Measurements from ENCODE around the gene PACS2.

DNA sequence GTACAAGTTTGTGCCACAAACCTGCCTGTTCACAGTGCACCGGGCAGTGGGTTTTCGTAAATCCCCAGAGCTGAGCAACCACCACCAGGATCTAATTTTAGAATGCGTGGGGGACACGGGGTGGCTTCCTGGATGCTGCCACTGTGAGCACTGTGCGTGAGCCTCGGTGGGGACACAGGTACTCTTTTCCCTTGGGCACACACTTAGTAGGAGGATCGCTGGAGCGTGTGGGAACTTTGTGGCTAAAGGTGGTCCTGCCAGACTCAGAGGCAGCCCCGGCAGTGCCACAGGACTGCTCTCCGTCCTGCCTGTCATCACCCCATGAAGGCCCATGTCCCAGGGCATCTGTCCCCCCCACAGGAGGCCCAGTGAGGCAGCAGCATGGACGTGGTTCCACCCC lies 45.1 kb upstream of the PACS2 start:
- TF ChIP-seq, protein P1, sequence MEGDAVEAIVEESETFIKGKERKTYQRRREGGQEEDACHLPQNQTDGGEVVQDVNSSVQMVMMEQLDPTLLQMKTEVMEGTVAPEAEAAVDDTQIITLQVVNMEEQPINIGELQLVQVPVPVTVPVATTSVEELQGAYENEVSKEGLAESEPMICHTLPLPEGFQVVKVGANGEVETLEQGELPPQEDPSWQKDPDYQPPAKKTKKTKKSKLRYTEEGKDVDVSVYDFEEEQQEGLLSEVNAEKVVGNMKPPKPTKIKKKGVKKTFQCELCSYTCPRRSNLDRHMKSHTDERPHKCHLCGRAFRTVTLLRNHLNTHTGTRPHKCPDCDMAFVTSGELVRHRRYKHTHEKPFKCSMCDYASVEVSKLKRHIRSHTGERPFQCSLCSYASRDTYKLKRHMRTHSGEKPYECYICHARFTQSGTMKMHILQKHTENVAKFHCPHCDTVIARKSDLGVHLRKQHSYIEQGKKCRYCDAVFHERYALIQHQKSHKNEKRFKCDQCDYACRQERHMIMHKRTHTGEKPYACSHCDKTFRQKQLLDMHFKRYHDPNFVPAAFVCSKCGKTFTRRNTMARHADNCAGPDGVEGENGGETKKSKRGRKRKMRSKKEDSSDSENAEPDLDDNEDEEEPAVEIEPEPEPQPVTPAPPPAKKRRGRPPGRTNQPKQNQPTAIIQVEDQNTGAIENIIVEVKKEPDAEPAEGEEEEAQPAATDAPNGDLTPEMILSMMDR (IDR thresholded peaks at IDR 0.05) = no peak
- TF ChIP-seq POLR2A (IDR thresholded peaks at IDR 0.05) = no peak
